ENCODE measurements around the gene SDHA.

DNA sequence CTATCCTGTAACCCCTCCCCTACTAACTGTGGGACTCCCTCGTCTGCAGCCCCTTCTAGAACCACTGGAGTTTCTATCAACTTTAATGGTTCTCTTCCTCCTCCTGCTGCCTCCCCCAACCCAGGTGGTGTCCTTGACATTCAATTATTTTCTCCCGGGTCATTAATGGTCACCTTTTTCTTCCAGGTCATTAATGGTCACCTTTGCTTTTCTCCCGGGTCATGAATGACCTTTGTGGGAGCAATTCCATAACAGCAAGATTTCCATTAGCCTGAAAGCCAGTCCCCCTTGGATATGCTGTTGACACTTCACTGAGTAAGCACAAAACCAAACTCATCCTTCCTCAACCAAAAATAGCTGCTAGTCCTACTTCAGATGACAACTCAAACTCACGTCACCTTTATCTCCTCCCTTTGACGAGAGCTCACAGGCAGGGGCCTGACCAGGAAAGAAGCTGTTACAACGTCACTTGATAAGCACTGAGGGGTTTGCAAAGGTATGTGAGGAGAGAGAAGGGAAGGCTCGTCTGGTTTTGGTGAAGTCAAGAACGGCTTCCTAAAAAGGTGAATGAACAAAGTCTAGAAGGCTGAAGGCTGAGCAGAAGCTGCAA, 11.1 kb upstream of the SDHA start:
- TF ChIP-seq, protein P1, sequence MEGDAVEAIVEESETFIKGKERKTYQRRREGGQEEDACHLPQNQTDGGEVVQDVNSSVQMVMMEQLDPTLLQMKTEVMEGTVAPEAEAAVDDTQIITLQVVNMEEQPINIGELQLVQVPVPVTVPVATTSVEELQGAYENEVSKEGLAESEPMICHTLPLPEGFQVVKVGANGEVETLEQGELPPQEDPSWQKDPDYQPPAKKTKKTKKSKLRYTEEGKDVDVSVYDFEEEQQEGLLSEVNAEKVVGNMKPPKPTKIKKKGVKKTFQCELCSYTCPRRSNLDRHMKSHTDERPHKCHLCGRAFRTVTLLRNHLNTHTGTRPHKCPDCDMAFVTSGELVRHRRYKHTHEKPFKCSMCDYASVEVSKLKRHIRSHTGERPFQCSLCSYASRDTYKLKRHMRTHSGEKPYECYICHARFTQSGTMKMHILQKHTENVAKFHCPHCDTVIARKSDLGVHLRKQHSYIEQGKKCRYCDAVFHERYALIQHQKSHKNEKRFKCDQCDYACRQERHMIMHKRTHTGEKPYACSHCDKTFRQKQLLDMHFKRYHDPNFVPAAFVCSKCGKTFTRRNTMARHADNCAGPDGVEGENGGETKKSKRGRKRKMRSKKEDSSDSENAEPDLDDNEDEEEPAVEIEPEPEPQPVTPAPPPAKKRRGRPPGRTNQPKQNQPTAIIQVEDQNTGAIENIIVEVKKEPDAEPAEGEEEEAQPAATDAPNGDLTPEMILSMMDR (IDR thresholded peaks at IDR 0.05), result no peak
- no peak for TF ChIP-seq POLR2A (IDR thresholded peaks at IDR 0.05)
- TF ChIP-seq POLR2AphosphoS5 (IDR thresholded peaks at IDR 0.05), result no peak
